Measurements from ENCODE around the gene NINL. TPM values are rescaled to one million over a fixed set of nuclear protein-coding genes. Genes with fewer than 3 reads are reported as not detected.
"Not testable (repeated sequence)": the region's sequence is repeated elsewhere in the genome, so short reads cannot be mapped to it uniquely, and the experiment has no call there.

Gene NINL
- total RNA-seq, 2 donors from 2014 or later, result 5.0 to 5.2 TPM

- intact Hi-C loops (cut with DNase I, micrococcal nuclease), result no loop called here
- DNase-seq (no peak), ATAC-seq (no peak)
These were observed 105.7 kb downstream of the NINL start for GRCh38 chr20:25479638-25480037.

DNA sequence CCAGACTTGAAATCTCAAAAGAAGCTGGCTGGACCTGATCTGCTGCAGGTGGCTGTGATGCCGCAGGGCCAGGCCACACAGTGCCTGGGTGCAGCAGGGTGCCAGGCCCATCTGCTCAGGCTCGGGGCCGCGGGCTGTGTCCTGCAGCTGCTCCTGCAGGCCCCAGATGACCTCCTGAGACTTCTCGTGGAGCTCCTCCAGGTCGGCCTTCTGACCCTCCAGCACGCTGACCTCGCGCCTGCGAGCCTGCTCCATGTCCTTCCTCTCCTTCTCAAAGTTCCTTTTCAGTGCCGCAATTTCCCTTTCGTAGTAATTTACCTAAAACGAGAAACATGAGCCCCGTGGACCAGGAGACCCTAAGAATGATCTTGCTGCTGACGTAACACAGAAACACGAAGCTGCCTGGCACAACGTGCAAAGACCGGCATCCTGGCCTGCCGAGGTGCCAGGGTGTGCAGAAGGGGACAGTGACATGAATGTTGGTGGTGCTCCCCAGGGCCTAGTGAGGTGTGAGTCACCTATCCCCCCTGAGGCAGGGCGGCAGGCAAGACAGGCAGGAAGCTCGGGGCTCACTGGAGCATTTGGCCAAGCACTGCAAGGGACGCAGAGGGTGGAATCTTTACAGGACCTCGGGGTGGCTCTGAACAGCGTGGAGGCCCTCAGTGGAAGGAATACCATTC is 106.3 kb downstream of the NINL start:
- no peak for DNase-seq
- intact Hi-C loops (cut with DNase I, micrococcal nuclease), result no loop called here
- no peak for ATAC-seq

DNA sequence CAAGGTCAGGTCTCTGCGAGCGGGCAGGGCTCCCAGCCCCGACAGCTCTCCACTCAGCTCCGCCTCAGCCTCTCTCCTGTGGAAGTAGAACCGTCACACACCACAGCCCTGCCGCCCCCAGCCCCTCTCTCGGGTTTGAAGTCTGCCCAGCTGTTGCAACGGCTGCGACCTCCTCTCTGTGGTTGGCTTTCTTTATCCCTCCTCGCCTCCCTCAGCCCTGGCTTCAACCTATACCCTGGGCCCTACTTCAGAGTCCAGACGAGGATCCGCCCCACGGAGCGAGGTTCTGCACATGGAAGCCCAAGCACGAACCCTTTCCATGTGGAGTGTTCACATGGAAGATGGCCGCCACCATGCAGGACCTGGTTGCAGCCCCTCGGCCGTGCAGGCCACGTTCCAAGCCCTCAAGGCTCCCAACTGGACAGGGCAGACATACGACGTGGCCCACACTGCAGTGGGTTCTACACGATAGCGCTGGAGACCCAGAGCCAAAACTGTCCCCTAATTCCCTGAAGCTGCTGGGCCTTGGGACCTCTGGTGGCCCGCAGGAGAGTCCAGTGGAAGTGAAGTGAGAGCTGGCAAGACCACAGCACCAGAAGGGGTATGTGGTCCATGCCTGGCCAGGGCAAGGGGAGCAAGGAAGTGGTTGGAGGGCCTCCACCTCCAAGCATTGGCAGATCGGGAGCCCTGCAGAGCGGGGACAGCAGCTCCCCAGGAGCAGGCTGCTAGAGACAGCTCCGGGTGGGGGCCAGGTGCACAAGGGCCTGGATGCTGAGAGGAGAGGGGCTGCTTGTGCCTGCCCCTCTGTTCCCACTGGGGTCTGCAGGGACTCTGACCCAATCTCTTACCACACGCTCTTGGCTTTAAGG is 108.1 kb downstream of the NINL start:
- intact Hi-C loops (cut with DNase I, micrococcal nuclease), result no loop called here
- ATAC-seq (no peak), DNase-seq (no peak)

DNA sequence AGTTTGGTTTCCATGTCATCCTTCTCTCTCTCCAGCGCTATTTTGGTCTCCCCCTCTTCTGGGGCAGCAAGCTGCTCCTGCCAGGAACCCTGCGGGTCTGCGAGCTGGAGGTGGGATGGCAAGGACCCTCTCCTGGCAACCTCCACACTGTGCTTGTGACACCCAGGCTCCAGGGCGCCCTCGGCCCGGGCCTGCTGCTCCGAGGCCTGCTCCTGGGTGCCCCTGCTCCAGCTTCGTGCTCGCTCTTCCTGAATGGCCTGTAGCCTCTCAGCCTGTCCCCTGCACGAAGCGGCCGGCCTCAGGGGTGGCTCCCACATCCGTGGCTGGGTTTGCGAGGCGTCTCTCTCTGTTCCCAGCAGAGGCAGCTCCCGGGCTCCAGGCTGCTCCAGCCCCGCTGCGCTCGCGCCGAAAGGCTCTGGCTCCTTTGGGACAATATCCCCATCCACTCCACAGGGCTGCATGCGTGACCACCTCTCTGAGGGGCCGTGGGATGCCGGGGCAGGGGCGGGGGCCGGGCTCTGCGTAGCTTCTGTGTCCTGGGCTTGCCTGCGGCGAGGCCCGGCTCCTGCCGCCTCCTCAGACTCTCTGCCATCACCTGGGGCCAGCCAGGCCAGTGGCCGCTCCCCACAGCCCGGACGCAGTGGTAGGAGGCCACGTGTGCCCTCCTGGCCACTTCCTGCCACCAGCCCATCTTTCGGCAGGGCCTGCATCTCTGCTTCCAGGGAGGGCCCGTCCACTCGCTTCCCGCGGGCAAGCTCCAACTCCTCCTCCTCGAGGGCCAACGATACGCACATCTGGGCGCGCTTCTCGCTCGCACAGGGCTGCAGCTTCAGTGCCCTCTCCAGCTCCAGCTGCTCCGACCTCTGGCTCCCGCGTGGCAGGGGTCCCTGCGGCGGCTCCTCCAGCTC is 109.0 kb downstream of the NINL start:
- ATAC-seq (no peak), DNase-seq (no peak)
- intact Hi-C loops (cut with DNase I, micrococcal nuclease), result no loop called here

- ATAC-seq, result not testable (repeated sequence)
These were observed 112.0 kb downstream of the NINL start for GRCh38 chr20:25473297-25473696.

DNA sequence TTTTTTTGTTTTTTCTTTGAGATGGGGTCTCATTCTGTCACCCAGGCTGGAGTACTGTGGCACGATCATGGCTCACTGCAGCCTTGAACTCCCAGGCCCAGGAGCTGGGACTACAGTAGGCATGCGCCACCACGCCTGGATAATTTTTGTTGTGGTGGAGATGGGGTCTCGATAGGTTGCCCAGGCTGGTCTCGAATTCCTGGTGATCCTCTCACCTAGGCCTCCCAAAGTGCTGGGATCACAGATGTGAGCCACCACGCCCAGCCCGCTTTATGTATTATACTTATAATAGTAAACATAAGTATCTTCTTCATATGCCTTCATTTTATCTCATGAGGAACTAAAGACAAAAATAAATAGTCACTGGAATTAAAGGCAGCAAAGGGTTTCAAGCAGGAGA is 114.3 kb downstream of the NINL start:
- intact Hi-C loops (cut with DNase I, micrococcal nuclease), result no loop called here
- no peak for ATAC-seq
- no peak for DNase-seq

More at GRCh38 chr20:25473297-25473696, 112.0 kb downstream of the NINL start:
- DNase-seq; intact Hi-C loops (cut with DNase I, micrococcal nuclease): not testable (repeated sequence)

- DNase-seq, result peak in 1 of 2 donors; percentile 43
- intact Hi-C loops (cut with DNase I, micrococcal nuclease), result no loop called here
- peak; percentile 86 for ATAC-seq
These were observed 115.3 kb downstream of the NINL start for GRCh38 chr20:25470045-25470444.

DNA sequence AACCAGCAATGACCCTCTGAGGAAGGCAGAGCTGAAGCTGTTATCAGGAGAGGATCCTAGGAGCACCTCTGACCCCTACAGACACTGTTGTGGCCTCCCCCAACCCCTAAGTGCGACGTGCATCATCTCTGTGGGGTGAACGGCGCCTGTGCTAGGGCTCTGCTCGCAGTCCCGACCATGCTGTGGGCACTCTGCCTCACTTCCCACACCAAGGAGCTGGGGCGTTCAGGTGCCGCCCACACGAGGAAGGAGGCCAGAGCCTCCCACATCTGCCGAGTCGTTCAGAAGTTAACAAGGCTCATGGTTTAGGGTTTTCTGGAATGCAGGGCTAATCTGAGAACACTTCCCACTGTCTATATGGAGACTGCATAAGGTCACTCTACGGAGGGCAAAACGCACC is 115.8 kb downstream of the NINL start:
- DNase-seq, result no peak

GRCh38 chr20:25468126-25469075 is 116.9 kb downstream of the NINL start:
- DNase-seq, result no peak
- intact Hi-C loops (cut with DNase I, micrococcal nuclease), result no loop called here
- no peak for ATAC-seq

More for the DNA sequence above, 115.8 kb downstream of the NINL start:
- no peak for ATAC-seq
- intact Hi-C loops (cut with DNase I, micrococcal nuclease), result no loop called here

GRCh38 chr20:25467441-25467840 is 117.9 kb downstream of the NINL start:
- intact Hi-C loops (cut with DNase I, micrococcal nuclease), result no loop called here
- ATAC-seq (no peak), DNase-seq (no peak)

- intact Hi-C loops (cut with DNase I, micrococcal nuclease), result no loop called here
- ATAC-seq, result no peak
- DNase-seq, result no peak
These were observed 118.5 kb downstream of the NINL start for GRCh38 chr20:25466846-25467245.

- ATAC-seq (no peak), DNase-seq (no peak)
- intact Hi-C loops (cut with DNase I, micrococcal nuclease), result no loop called here
These were observed 119.8 kb downstream of the NINL start for GRCh38 chr20:25465243-25466135.

- DNase-seq (no peak), ATAC-seq (no peak)
- intact Hi-C loops (cut with DNase I, micrococcal nuclease), result no loop called here
These were observed 120.7 kb downstream of the NINL start for GRCh38 chr20:25464501-25465242.

DNA sequence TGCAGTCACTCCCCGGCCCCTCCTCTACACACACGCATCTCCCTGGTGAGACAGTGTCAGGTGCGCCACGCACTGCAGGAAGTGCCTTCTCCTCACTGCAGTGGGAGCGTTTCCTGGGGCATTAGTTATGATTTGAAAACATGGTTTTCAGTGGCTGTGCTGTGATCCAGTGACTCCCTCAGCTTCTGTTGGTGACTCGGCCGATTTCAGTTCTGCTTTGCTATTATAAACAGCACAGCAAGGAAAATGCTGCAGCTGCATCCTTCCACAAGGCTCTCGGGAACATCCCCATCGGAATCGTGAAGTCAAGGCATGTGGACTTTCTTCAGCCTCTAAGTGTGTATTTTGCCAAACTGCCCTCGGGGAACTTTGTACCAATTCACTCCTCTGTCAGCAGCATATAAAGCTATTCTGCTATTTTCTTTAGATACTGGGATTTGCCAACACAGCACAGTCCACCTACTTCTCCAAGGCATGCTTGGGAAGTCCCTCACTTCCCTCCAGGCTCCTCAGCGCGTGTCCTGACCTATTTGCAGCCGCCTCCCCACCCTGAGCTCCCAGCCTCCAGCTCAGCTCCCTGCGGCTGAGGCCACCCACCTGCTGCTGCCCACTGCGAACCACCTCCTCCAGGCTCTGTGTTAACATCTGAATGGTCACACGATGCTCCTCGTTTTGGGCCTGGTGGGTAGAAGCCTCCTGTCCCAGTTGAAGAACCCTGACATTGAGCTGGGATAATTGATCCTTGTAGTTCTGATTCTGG is 123.4 kb downstream of the NINL start:
- no peak for DNase-seq
- intact Hi-C loops (cut with DNase I, micrococcal nuclease), result no loop called here

DNA sequence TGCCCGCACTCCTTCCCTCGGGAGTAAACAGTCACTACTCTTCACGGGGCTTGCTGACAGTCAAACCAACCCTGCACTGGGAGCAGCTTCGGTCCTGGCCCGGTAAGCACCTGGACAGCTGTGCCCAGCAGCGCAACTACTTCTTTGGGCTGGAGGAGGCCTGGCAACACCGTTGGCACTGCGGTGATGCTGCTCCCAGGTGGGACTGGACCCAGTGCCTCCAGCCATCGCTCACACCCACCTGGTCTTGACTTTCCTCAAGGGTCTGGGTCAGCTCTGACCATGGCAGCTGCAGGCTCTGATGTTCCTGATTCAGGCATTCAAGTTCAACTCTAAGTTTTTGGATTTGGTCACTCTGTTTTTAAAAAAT is 124.1 kb downstream of the NINL start:
- intact Hi-C loops (cut with DNase I, micrococcal nuclease), result no loop called here
- DNase-seq (no peak), ATAC-seq (no peak)

More for the DNA sequence above, 123.4 kb downstream of the NINL start:
- ATAC-seq, result no peak

All from left colon (tissue), 2 donors.